Trophoblast cell (in vitro differentiated cells and primary cell): ENCODE results near the gene TRMT6. TPM values are rescaled to one million over a fixed set of nuclear protein-coding genes. Genes with fewer than 3 reads are reported as not detected.

Experiments used
- DNase-seq, 2 donors: peaks; one replicate each; pipeline ENCODE4 v3.0.0-alpha.2; 2016
- H2AFZ ChIP-seq: 2 replicates; pipeline ENCODE4 v1.6.1; 2013; ENCODE audit warnings: low read length, moderate library complexity, mild to moderate bottlenecking; ENCODE audit not compliant: insufficient read depth, poor library complexity
- H2AK5ac ChIP-seq: 2 replicates; pipeline ENCODE4 v1.6.1; 2013; ENCODE audit warnings: mild to moderate bottlenecking, low read length
- H2BK120ac ChIP-seq: 2 replicates; pipeline ENCODE4 v1.6.1; 2013; ENCODE audit warnings: low read length, mild to moderate bottlenecking, moderate library complexity; ENCODE audit not compliant: insufficient read depth, poor library complexity
- H2BK12ac ChIP-seq: 2 replicates; pipeline ENCODE4 v1.6.1; 2013; ENCODE audit warnings: mild to moderate bottlenecking, low read length, moderate library complexity
- H2BK5ac ChIP-seq: 2 replicates; pipeline ENCODE4 v1.6.1; 2013; ENCODE audit warnings: low read length, low read depth, moderate library complexity, mild to moderate bottlenecking; ENCODE audit not compliant: poor library complexity
- H3K14ac ChIP-seq: 2 replicates; pipeline ENCODE4 v1.6.1; 2013; ENCODE audit warnings: mild to moderate bottlenecking, low read length
- H3K18ac ChIP-seq: 2 replicates; pipeline ENCODE4 v1.6.1; 2013; ENCODE audit warnings: mild to moderate bottlenecking, low read length
- H3K23ac ChIP-seq: 2 replicates; pipeline ENCODE4 v1.6.1; 2013; ENCODE audit warnings: low read length
- H3K27ac ChIP-seq: 2 replicates; pipeline ENCODE4 v1.5.1; 2013; ENCODE audit warnings: low read depth, mild to moderate bottlenecking, inconsistent platforms, low read length, moderate library complexity
- H3K27me3 ChIP-seq: 2 replicates; pipeline ENCODE4 v1.6.1; 2013; ENCODE audit warnings: inconsistent platforms, mild to moderate bottlenecking, low read length, moderate library complexity; ENCODE audit not compliant: insufficient read depth
- H3K36me3 ChIP-seq, 2 experiments: 1 replicate in 1 of 2; 2 replicates in 1 of 2; pipeline ENCODE4 v1.6.1; 2013; ENCODE audit warnings: low read length in 2 of 2, mild to moderate bottlenecking in 2 of 2, moderate library complexity in 1 of 2; ENCODE audit not compliant: insufficient read depth in 2 of 2, control insufficient read depth in 1 of 2
- H3K4ac ChIP-seq: 2 replicates; pipeline ENCODE4 v1.6.1; 2013; ENCODE audit warnings: low read depth, mild to moderate bottlenecking, low read length, moderate library complexity
- H3K4me1 ChIP-seq, 2 experiments: 1 replicate in 1 of 2; 2 replicates in 1 of 2; pipeline ENCODE4 v1.6.1; 2013; ENCODE audit warnings: low read length in 2 of 2, mild to moderate bottlenecking in 2 of 2, moderate library complexity in 1 of 2; ENCODE audit not compliant: insufficient read depth in 2 of 2, control insufficient read depth in 1 of 2
- H3K4me2 ChIP-seq: 2 replicates; pipeline ENCODE4 v1.6.1; 2013; ENCODE audit warnings: inconsistent platforms, mild to moderate bottlenecking, low read length, moderate library complexity
- H3K4me3 ChIP-seq: 2 replicates; pipeline ENCODE4 v1.5.1; 2013; ENCODE audit warnings: mild to moderate bottlenecking, low read depth, low read length, inconsistent platforms
- H3K79me1 ChIP-seq: one replicate; pipeline ENCODE4 v1.6.1; 2013; ENCODE audit warnings: low read length
- H3K79me2 ChIP-seq: 2 replicates; pipeline ENCODE4 v1.6.1; 2013; ENCODE audit warnings: low read length, mild to moderate bottlenecking; ENCODE audit not compliant: control insufficient read depth, insufficient read depth, poor library complexity
- H3K9ac ChIP-seq: 2 replicates; pipeline ENCODE4 v1.6.1; 2013; ENCODE audit warnings: mild to moderate bottlenecking, low read length
- H3K9me3 ChIP-seq: 2 replicates; pipeline ENCODE4 v1.6.1; 2013; ENCODE audit warnings: low read depth, mild to moderate bottlenecking, control low read depth, inconsistent platforms, low read length; ENCODE audit not compliant: insufficient read depth
- H4K12ac ChIP-seq: 2 replicates; pipeline ENCODE4 v1.6.1; 2013; ENCODE audit warnings: low read depth, mild to moderate bottlenecking, low read length, moderate library complexity
- H4K8ac ChIP-seq: 2 replicates; pipeline ENCODE4 v1.6.1; 2013; ENCODE audit warnings: low read depth, mild to moderate bottlenecking, low read length, moderate library complexity
- H4K91ac ChIP-seq: one replicate; pipeline ENCODE4 v1.6.1; 2013; ENCODE audit warnings: low read depth, mild to moderate bottlenecking, low read length, moderate library complexity
- WGBS: extraction: QIAGEN DNeasy Blood & Tissue Kit; methylation state at CpG from one replicate; pipeline ENCODE4 v1.1.7; 2013; ENCODE audit warnings: missing lambda C conversion rate; ENCODE audit not compliant: insufficient read length, insufficient coverage; ENCODE audit errors: extremely low coverage; 5-methylcytosine and 5-hydroxymethylcytosine counted together
- polyA plus RNA-seq: library from polyadenylated mRNA; stranded (reverse); fragments of 200-250 nt; gene quantifications from 2 replicates; pipeline ENCODE4 v1.2.3, GENCODE V29; 2013

TRMT6 gene, protein sequence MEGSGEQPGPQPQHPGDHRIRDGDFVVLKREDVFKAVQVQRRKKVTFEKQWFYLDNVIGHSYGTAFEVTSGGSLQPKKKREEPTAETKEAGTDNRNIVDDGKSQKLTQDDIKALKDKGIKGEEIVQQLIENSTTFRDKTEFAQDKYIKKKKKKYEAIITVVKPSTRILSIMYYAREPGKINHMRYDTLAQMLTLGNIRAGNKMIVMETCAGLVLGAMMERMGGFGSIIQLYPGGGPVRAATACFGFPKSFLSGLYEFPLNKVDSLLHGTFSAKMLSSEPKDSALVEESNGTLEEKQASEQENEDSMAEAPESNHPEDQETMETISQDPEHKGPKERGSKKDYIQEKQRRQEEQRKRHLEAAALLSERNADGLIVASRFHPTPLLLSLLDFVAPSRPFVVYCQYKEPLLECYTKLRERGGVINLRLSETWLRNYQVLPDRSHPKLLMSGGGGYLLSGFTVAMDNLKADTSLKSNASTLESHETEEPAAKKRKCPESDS
- polyA plus RNA-seq: 23.7 and 24.2 TPM in 2 replicates

DNA sequence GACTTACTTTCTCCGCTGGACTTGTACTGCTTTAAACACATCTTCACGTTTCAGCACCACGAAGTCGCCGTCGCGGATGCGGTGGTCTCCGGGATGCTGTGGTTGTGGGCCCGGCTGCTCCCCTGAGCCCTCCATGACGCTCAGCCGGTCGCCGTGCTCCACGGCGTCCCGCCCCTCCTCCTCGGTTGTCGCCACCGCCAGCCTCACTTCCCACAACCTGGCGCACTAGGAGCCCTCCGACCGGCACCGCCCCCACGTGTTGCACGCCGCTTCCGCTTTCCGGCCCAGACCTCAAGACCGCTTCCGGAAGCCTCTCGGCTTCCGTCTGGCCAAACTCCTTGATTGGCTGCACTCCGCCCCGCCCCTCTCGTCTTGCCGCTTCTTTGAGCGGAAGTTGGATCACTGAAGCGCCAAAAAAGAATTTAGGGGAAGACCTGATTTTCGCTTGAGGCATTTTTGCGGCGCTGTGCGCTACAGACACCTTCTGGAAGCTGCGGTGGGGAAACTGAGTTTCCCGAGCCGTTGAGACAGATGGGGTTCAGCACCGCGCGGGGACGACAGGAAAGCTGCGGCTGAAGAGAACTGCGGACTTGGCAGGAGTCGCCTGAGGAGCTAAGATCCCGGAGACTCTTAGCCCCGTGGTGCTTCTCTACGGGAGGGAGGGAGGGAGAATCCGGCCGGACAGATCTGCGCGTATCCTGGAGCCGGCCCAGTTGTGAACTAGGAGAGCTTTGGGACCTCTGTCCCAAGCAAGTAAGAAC lies at the start of gene TRMT6, which contains the start of gene MCM8:
TRMT6 (minus strand) TSS at position 263 of the 761 bp plus-strand sequence; CDS start at position 135, 128 bp downstream.
MCM8 (plus strand) TSS at position 382 of the 761 bp plus-strand sequence. CDS start 1,364 bp downstream, outside the sequence.
- Histone ChIP-seq H2BK5ac (peak within 1 kb of the TSS; percentile 89), H2AFZ (peak within 1 kb of the TSS; percentile 99), H2BK120ac (peak within 1 kb of the TSS; percentile 95), H3K79me1 (peaks cover 6% of the 10 kb centered on the region), H3K18ac (peak within 1 kb of the TSS; percentile 95), H4K91ac (peak within 1 kb of the TSS; percentile 87), H3K14ac (peak within 1 kb of the TSS; percentile 97), H3K27me3 (no peaks in the 10 kb centered on the region), H3K79me2 (peaks cover 8% of the 10 kb centered on the region), H3K9me3 (no peaks in the 10 kb centered on the region), H3K4ac (peak within 1 kb of the TSS; percentile 85), H2BK12ac (peak within 1 kb of the TSS; percentile 44), H3K23ac (no peak within 1 kb of the TSS), H3K27ac (peak within 1 kb of the TSS; percentile 93), H3K36me3 (peaks cover 6 to 20% of the 10 kb centered on the region in 2 experiments), H3K4me1 (no peaks in the 10 kb centered on the region), H4K8ac (peak within 1 kb of the TSS; percentile 97), H4K12ac (peak within 1 kb of the TSS; percentile 100), H2AK5ac (no peak within 1 kb of the TSS), H3K4me3 (peak within 1 kb of the TSS; percentile 98), H3K9ac (peak within 1 kb of the TSS; percentile 98), H3K4me2 (peak within 1 kb of the TSS; percentile 89)
- WGBS: no CpG with 5 or more reads among the region's 61 CpGs
- peak; percentile 99 for DNase-seq

DNA sequence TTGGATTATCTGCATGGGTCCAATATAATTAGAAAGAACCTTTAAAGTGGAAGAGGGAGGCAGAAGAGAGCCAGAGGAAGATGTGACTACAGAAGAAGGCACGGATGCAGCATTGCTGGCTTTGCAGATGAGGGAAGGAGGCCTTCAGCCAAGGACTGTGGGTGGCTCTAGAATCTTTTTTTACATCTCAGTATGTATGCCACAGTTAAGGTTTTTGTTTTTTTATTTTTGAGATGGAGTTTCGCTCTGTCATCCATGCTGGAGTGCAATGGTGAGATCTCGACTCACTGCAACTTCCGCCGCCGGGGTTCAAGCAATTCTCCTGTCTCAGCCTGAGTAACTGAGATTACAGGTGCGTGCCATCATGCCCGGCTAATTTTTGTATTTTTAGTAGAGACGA lies 49.5 kb upstream of the TRMT6 start:
- no peak overlapping the region for H3K9ac ChIP-seq
- H4K12ac ChIP-seq: no peak overlapping the region
- H3K4me2 ChIP-seq: no peak overlapping the region
- no peak overlapping the region for H3K18ac ChIP-seq
- no peak overlapping the region for H2AFZ ChIP-seq
- H2BK12ac ChIP-seq: no peak overlapping the region
- DNase-seq: no peak
- no peak overlapping the region for H2AK5ac ChIP-seq
- no peak overlapping the region for H4K8ac ChIP-seq
- H3K27me3 ChIP-seq: no peaks in the 10 kb centered on the region
- H3K79me1 ChIP-seq: no peaks in the 10 kb centered on the region
- no peaks in the 10 kb centered on the region for H3K79me2 ChIP-seq
- H2BK120ac ChIP-seq: no peak overlapping the region
- no peak overlapping the region for H4K91ac ChIP-seq
- no peak overlapping the region for H3K4ac ChIP-seq
- H2BK5ac ChIP-seq: no peak overlapping the region
- no peaks in the 10 kb centered on the region for H3K9me3 ChIP-seq
- no peak overlapping the region for H3K27ac ChIP-seq
- H3K14ac ChIP-seq: no peak overlapping the region
- no peak overlapping the region for H3K4me3 ChIP-seq
- no peaks in the 10 kb centered on the region for H3K4me1 ChIP-seq
- no peak overlapping the region for H3K23ac ChIP-seq
- no CpG with 5 or more reads among the region's 9 CpGs for WGBS
- peaks cover 6 to 15% of the 10 kb centered on the region in 2 experiments for H3K36me3 ChIP-seq

DNA sequence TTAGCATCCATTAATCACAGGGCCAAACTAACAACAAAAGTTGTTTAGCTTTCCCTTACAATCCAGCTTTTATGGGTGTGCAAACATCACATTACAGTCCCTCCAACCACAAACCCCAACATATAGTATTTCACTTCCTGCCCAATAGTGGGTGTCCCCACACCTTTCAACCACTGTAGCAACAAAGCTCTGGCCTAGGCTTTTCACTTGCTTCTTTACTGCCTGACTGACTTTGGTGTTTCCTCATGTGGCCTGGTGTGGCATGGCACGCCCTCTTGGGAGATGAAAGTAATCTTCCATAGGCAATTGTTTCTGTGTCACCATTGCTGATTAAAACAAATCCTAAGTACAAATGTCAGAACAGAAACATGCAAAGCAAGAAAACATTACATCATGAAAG lies 46.4 kb upstream of the TRMT6 start:
- Histone ChIP-seq H3K4ac (no peak overlapping the region), H2BK5ac (no peak overlapping the region), H3K27ac (no peak overlapping the region), H4K12ac (no peak overlapping the region), H3K36me3 (peaks cover 8 to 16% of the 10 kb centered on the region in 2 experiments), H2AFZ (no peak overlapping the region), H2AK5ac (no peak overlapping the region), H3K9ac (no peak overlapping the region), H4K91ac (no peak overlapping the region), H3K79me1 (no peaks in the 10 kb centered on the region), H3K14ac (no peak overlapping the region), H2BK120ac (no peak overlapping the region), H3K27me3 (no peaks in the 10 kb centered on the region), H3K4me2 (no peak overlapping the region), H2BK12ac (no peak overlapping the region), H3K18ac (no peak overlapping the region), H3K4me1 (no peaks in the 10 kb centered on the region), H3K4me3 (no peak overlapping the region), H4K8ac (no peak overlapping the region), H3K79me2 (no peaks in the 10 kb centered on the region), H3K23ac (no peak overlapping the region), H3K9me3 (no peaks in the 10 kb centered on the region)
- no peak for DNase-seq
- whole genome bisulfite sequencing: no CpG with 5 or more reads among the region's 1 CpG

DNA sequence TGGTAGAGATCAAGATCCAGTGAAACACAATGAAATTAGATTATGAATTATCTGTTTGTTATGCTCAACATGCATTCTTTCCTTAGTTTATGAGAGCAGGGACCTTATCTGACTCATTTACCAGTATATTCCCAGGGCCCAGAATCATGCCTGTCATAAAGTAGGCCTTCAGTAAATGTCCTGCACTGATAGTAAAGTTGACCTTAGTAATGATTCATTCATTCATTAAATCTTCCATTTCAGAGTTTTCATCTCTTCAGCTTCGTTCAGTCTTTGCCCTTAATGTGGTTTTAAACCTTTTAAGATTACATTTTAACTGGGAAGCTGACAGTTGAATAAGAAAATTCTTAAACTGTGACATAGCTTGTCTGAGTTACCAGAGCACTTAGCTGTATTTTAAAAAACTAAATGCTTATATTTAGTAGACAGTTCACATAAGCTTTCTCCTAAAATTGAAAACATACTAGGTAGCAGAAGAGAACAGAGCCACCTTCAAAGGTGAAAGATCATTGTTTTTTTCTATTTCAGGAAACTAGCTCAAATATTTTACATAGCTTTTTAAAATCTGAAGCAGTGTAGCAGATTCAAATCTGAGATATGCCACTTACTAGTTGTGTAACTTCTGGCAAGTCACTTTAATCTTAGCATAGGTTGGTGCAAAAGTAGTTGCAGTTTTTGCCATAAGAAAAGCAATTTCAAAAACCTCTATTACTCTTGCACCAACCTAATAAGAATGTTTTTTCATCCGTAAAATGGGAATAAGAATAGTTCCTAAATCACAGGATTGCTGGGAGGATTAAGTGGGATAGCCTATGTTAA lies 41.5 kb upstream of the TRMT6 start:
- H3K79me1 ChIP-seq: no peaks in the 10 kb centered on the region
- H3K27me3 ChIP-seq: no peaks in the 10 kb centered on the region
- WGBS: no CpG with 5 or more reads among the region's 2 CpGs

More for the DNA sequence above, 41.5 kb upstream of the TRMT6 start:
- Histone ChIP-seq H4K8ac (no peak overlapping the region), H3K79me2 (no peaks in the 10 kb centered on the region), H3K4me2 (no peak overlapping the region), H3K27ac (no peak overlapping the region), H2BK120ac (no peak overlapping the region), H2BK12ac (no peak overlapping the region), H3K14ac (no peak overlapping the region), H3K4ac (no peak overlapping the region), H3K4me3 (no peak overlapping the region), H3K9ac (no peak overlapping the region), H3K23ac (no peak overlapping the region), H4K91ac (no peak overlapping the region), H2BK5ac (no peak overlapping the region), H2AK5ac (no peak overlapping the region), H3K9me3 (no peaks in the 10 kb centered on the region), H3K18ac (no peak overlapping the region), H3K4me1 (no peaks in the 10 kb centered on the region), H2AFZ (no peak overlapping the region), H4K12ac (no peak overlapping the region), H3K36me3 (peaks cover 13 to 18% of the 10 kb centered on the region in 2 experiments)
- DNase-seq: peak; percentile 46 to 79
